Lower leg skin (tissue), 4 donors: Measurements from ENCODE around the gene PUS1. TPM values are rescaled to one million over a fixed set of nuclear protein-coding genes. Genes with fewer than 3 reads are reported as not detected.
"Not testable (repeated sequence)": the region's sequence is repeated elsewhere in the genome, so short reads cannot be mapped to it uniquely, and the experiment has no call there.

Source experiments
- DNase-seq, 2 donors: peaks; one replicate each; pipeline ENCODE4 v3.0.0-alpha.2; 2019; ENCODE audit warnings: low spot score in 2 of 2
- H3K4me3 ChIP-seq: fragments of 200-600 bp; sonication (generic); 2 replicates; pipeline ENCODE4 v1.5.1; 2017; ENCODE audit warnings: mild to moderate bottlenecking, low read depth; ENCODE audit not compliant: poor library complexity, severe bottlenecking
- POLR2A ChIP-seq, 2 donors: fragments of 450-650 bp; IDR thresholded peaks; one replicate each; pipeline ENCODE4 v1.6.1; 2016 to 2017; ENCODE audit warnings: antibody characterized with exemption in 2 of 2, mild to moderate bottlenecking in 1 of 2, moderate library complexity in 1 of 2
- WGBS, 2 donors: methylation state at CpG; one replicate each; pipeline ENCODE4 v1.1.5; 2018; 5-methylcytosine and 5-hydroxymethylcytosine counted together
- intact Hi-C: fragments of 100-400 bp; cut with DNase I; formaldehyde crosslinking; loops from one replicate; pipeline ENCODE4 v1.15.0; 2023; ENCODE audit warnings: low total_unique reads
- total RNA-seq, 4 donors: library from RNA; depleted of rRNA; stranded (reverse); fragments of >200 nt; gene quantifications; one replicate each; pipeline ENCODE4 v1.1.0, GENCODE V29; 2016
- TF ChIP-seq, protein P1 (sequence below), 3 donors: fragments of 450-650 bp; IDR thresholded peaks; one replicate each; pipeline ENCODE4 v1.5.1; 2016; ENCODE audit warnings: antibody characterized with exemption in 3 of 3, mild to moderate bottlenecking in 3 of 3, moderate library complexity in 2 of 3

The PUS1 gene
- total RNA-seq, 4 donors from 2014 or later: 8.3 to 36.4 (median 19.0) TPM

GRCh38 chr12:131959641-131960589 lies 30.8 kb downstream of the PUS1 start:
- intact Hi-C loops: no loop called here
- 63 to 70% methylated on average over 16 of the region's 16 CpGs for WGBS, 2 donors

DNA sequence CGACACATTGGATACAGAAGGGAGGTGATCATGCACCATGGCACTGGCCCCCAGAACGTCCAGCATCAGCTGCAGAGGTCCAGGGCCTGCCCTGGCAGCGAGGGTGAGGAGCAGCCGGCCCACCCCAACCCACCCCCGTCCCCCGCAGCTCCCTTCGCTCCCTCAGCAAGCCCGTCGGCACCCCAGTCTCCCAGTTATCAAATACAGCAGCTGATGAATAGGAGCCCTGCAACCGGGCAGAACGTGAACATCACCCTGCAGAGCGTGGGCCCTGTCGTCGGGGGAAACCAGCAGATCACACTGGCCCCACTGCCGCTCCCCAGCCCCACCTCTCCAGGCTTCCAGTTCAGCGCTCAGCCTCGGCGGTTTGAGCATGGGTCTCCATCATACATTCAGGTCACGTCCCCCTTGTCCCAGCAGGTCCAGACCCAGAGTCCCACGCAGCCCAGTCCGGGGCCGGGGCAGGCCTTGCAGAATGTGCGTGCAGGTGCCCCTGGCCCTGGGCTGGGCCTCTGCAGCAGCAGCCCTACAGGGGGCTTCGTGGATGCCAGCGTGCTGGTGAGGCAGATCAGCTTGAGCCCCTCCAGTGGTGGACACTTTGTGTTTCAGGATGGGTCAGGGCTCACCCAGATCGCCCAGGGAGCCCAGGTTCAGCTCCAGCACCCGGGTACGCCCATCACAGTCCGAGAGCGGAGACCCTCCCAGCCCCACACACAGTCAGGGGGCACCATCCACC lies 31.7 kb downstream of the PUS1 start:
- H3K4me3 ChIP-seq, intact Hi-C loops: not testable (repeated sequence)
- WGBS, 2 donors: 87% methylated on average over 18 to 19 of the region's 30 CpGs
- peak in 1 of 2 donors; percentile 64 for DNase-seq

More at GRCh38 chr12:131959641-131960589, 30.8 kb downstream of the PUS1 start:
- H3K4me3 ChIP-seq: no peak overlapping the region
- DNase-seq: peak in 1 of 2 donors; percentile 81
- TF ChIP-seq, protein P1, sequence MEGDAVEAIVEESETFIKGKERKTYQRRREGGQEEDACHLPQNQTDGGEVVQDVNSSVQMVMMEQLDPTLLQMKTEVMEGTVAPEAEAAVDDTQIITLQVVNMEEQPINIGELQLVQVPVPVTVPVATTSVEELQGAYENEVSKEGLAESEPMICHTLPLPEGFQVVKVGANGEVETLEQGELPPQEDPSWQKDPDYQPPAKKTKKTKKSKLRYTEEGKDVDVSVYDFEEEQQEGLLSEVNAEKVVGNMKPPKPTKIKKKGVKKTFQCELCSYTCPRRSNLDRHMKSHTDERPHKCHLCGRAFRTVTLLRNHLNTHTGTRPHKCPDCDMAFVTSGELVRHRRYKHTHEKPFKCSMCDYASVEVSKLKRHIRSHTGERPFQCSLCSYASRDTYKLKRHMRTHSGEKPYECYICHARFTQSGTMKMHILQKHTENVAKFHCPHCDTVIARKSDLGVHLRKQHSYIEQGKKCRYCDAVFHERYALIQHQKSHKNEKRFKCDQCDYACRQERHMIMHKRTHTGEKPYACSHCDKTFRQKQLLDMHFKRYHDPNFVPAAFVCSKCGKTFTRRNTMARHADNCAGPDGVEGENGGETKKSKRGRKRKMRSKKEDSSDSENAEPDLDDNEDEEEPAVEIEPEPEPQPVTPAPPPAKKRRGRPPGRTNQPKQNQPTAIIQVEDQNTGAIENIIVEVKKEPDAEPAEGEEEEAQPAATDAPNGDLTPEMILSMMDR (IDR thresholded peaks at IDR 0.05): no peak
- TF ChIP-seq POLR2A (IDR thresholded peaks at IDR 0.05): no peak

GRCh38 chr12:131961328-131961727 lies 32.3 kb downstream of the PUS1 start:
- intact Hi-C loops, DNase-seq, H3K4me3 ChIP-seq: not testable (repeated sequence)
- WGBS, 2 donors: 73 to 100% methylated on average over 1 to 4 of the region's 20 CpGs

DNA sequence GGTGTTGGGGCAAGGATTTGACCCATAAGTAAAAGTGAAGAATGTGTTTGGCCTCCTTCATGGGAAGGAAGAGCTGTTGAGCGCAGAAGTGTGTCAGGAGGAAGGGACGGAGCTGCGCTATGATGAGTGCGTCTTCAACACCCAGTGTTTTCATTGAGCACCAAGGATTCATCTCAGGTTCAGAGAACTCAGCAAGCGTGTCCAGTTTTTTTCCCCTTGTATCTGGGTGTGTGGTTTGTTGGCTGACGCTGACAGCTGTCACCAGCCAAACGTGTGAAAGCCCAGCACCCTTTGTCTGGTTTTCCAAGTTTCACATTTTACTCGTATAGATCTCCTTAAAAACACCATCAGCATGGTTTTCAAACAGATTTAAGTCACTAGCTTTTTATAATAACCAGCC lies 33.0 kb downstream of the PUS1 start:
- TF ChIP-seq, protein P1 (IDR thresholded peaks at IDR 0.05): no peak
- TF ChIP-seq POLR2A (IDR thresholded peaks at IDR 0.05): no peak
- DNase-seq: peak in 1 of 2 donors; percentile 37
- WGBS, 2 donors: 85% methylated on average over 8 of the region's 8 CpGs
- intact Hi-C loops: no loop called here
- H3K4me3 ChIP-seq: no peak overlapping the region

DNA sequence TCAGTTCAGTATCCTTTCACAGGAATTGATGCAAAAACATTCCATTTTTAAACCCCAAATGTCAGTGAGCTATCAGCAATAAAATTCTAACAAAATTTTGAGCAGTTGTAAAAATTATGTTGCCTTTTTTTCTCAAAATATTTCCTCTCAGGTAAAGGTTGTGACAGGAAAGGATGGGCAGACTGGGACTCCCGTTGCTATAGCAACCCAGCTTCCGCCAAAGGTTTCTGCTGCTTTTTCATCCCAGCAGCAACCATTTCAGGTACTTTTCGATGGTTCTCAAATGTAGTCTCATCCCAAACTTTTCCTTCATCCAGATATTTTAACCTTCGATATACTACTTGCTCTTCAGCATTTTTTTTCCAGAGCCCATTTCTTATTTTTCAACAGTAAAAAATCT lies 34.3 kb downstream of the PUS1 start:
- no peak for TF ChIP-seq POLR2A (IDR thresholded peaks at IDR 0.05)
- TF ChIP-seq, protein P1 (IDR thresholded peaks at IDR 0.05): no peak
- WGBS, 2 donors: 76 to 81% methylated on average over 4 of the region's 4 CpGs
- no peak overlapping the region for H3K4me3 ChIP-seq
- intact Hi-C loops: no loop called here
- peak in 1 of 2 donors; percentile 60 for DNase-seq

DNA sequence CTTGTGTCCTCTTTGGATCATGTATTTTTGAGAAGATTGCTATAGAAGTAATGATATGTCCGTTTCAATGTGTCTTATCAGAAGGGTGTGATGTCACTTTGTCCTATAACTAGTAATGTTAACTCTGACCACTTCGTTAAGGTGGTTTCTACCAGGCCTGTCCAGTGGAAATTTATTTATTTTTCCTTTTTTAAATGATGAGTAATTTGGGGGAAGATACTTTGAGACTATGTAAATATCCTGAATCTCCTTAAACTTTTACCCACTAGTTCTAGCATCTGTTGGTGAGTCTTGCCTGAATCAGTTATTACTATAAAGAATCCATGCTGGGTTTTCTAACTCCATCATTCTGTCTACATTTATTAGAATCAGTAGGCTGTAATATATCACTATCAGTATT lies 36.0 kb downstream of the PUS1 start:
- DNase-seq: no peak
- 88 to 91% methylated on average over 2 of the region's 2 CpGs for WGBS, 2 donors
- intact Hi-C loops: no loop called here
- TF ChIP-seq, protein P1 (IDR thresholded peaks at IDR 0.05): no peak
- no peak for TF ChIP-seq POLR2A (IDR thresholded peaks at IDR 0.05)
- no peak overlapping the region for H3K4me3 ChIP-seq
